Hematopoietic multipotent progenitor cell treated with erythropoietin and hydrocortisone succinate and interleukin-3 and kit ligand, for 8 days (in vitro differentiated cells): ENCODE measurements around the gene TRAPPC2.
A peak's percentile ranks its signal among the peaks of the same experiment; 100 is the strongest.
"Not testable (repeated sequence)": the region's sequence is repeated elsewhere in the genome, so short reads cannot be mapped to it uniquely, and the experiment has no call there.

Experiments used
- DNase-seq: peaks from one replicate; pipeline ENCODE4 v3.0.0-alpha.2; 2015

TRAPPC2 gene

DNA sequence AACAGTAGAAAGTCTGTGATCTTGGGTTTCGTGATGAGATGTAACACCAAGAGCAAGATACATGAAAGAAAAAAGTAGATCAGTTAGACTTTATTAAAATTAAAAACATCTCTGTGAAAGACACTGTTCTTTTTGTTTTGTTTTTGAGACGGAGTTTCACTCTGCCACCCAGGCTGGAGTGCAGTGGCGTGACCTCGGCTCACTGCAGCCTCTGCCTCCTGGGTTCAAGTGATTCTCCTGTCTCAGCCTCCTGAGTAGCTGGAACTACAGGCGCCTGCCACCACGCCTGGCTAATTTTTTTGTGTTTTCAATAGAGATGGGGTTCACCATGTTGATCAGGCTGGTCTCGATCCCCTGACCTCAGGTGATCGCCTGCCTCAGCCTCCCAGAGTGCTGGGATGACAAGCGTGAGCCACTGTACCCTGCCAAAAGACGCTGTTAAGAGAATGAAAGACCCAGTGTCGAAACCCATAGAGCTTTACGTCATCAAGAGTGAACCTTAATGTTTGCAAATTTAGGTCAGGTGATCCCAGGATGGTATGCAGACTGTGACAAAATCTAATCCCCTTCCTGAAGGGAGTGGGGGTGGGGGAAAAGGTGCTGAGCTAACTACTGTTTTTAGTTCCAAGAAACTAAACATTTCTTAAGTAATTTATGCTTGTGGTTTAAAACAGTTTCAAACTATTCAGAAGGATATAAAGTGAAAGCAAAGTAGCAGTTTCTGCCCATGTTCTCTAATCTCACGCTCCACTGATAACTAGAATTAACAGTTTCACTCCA is 8.2 kb upstream of the TRAPPC2 start:
- DNase-seq: peak; percentile 27

GRCh38 chrX:13741695-13742094 is 7.3 kb upstream of the TRAPPC2 start:
- DNase-seq: no peak

DNA sequence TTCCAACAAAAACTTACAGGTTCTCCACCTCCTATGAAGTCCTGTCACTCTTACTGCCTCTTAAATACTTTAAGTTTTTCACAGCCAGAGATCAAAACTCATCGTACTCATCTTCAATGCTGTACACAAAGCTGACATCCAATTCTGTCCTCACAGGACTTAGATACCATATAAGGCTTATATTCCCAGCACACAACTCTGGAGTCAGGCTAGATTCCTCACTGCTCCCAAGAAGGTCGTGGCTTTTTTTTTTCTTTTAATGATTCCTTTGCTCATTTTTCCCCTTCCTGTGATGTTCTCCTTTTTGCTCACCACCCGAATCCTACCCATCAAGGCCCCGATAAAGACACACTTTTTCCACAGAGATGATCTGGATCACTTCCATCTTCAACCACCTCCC is 914 bp downstream of the TRAPPC2 start:
- no peak for DNase-seq

GRCh38 chrX:13732246-13733067 is 2.0 kb downstream of the TRAPPC2 start:
- no peak for DNase-seq

DNA sequence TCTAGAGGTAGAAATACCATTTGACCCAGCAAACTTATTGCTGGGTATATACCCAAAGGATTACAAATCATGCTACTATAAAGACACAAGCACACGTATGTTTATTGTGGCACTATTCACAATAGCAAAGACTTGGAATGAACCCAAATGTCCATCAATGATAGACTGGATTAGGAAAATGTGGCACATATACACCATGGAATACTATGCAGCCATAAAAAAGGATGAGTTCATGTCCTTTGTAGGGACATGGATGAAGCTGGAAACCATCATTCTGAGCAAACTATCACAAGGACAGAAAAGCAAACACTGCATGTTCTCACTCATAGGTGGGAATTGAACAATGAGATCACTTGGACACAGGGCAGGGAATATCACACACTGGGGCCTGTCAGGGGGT is 3.9 kb downstream of the TRAPPC2 start:
- DNase-seq: not testable (repeated sequence)

DNA sequence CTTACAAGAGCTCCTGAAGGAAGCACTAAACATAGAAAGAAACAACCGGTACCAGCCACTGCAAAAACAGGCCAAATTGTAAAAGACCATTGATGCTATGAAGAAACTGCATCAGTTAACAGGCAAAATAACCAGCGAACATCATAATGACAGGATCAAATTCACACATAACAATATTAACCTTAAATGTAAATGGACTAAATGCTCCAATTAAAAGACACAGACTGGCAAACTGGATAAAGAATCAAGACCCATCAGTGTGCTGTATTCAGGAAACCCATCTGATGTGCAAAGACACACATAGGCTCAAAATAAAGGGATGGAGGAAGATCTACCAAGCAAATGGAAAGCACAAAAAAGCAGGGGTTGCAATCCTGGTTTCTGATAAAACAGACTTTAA is 7.8 kb downstream of the TRAPPC2 start:
- not testable (repeated sequence) for DNase-seq

GRCh38 chrX:13724878-13725277 is 9.5 kb downstream of the TRAPPC2 start:
- not testable (repeated sequence) for DNase-seq

- peak; percentile 65 for DNase-seq
Measured at GRCh38 chrX:13721819-13722519, 12.5 kb downstream of the TRAPPC2 start.

- no peak for DNase-seq
Measured at GRCh38 chrX:13721371-13721770, 13.0 kb downstream of the TRAPPC2 start.

DNA sequence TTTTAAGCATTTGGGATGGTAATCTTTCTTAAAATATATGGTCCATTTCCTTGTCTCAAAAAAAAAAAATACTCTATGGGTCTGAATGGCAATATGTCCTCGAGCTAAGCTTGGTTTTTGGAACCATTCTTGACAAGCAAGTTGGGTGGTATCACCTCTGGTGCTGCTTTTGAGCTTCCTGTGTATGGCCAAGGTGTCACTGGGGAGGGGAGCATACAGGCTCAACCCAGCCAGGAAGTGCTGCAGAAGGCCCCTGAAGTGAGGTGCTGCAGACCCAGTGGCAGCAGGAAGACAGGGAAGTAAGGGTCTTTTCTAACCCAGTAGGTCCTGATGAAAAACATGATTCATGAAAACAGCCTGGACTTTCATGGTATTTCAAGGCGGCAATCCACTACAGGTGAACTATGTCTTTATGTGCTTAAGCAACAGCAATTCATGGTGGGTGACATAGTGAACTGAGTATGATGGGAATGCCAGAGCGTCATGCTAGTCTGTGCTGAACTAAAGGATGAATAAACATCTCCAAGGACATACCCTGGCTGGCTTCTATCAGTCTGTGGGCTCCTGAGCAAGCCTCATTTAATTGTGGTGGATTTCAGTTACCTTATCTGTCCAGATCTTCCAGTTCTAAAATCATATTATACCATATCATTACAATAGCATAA is 15.1 kb downstream of the TRAPPC2 start:
- DNase-seq: no peak

GRCh38 chrX:13717700-13718472 is 16.5 kb downstream of the TRAPPC2 start:
- no peak for DNase-seq

- no peak for DNase-seq
Measured at GRCh38 chrX:13716905-13717304, 17.5 kb downstream of the TRAPPC2 start.

GRCh38 chrX:13716455-13716854 is 18.0 kb downstream of the TRAPPC2 start:
- no peak for DNase-seq

- DNase-seq: no peak
Measured at GRCh38 chrX:13711141-13711540, 23.3 kb downstream of the TRAPPC2 start.

GRCh38 chrX:13703589-13703988 is 30.8 kb downstream of the TRAPPC2 start:
- no peak for DNase-seq

- no peak for DNase-seq
Measured at GRCh38 chrX:13703135-13703534, 31.3 kb downstream of the TRAPPC2 start.

DNA sequence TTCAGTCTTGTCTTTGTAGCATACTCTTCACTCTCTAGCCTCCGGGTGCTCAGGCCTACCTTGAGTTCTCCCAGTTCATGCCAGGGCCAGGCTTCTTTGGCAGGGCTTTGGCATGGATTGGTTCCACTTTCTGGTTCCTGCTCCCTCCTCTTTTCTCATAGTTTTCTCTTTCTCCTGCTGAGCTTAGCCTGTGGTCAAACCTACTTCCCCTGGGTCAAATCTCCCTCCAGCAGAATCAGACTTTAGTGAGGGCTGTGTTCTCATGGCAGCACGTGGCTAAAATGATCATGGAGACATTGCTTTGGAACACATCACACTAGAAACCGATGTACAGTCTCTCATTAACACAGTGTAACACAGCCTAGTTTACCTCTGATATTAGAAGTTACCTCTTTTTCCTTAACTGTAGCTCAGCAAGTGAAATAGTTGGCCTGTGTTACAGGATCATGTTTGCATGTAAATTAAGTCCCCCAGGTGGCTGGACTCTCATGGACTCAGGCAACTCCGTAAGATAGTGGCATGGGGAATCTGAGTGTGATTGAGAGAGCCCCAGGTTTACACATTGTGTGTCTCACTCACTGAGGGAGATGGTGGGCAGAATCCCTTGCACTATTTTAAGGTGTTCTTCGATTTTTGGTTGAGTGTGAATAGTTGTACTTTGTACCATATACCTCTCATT is 32.2 kb downstream of the TRAPPC2 start:
- DNase-seq: no peak

DNA sequence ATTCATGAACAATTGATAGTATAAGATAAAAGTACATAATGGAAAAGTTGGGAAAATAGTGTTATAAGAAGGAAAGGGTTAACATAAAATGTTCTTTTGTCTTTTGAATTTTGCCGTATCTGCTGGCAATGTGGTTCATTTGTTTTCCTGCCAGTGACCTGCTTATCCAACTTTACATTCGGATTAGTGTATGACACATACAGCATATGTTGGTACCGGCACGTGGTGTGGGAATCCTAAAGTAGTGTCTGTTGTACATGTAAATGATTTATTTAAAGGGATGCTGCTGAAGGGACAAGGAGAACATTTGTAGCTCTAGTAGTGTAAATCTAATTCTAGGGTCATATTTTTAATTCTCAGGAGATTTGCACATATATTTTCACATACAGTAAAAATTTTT is 34.0 kb downstream of the TRAPPC2 start:
- no peak for DNase-seq

DNA sequence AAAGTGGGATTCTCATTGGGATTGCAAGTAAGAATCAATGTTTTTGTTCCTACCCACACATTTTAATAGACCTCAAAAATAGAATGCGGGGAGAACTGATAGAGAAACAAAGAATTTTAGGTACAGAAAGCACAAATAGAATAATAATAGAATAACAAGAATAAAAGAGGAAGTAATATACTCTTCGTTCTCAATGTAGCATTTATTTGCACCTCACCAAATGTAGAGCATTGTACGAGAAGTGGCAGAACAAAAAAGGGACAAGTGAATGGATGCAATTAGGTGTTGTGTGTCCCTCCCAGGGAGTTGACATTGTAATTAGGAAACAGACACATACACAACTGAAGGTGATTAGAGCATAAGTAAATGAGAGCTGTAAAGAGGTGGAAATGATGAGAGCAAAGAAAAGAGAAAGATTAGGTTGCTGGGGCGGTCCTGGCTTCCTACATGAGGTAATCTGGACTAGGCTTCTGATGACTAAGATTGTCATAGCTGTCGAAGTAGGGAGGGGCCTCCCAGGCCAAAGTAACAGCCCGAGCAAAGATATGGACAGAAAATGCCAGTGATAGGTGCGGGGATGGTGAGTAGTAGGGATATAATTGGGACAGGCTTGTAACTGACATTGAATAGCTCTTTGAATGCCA is 35.1 kb downstream of the TRAPPC2 start:
- DNase-seq: peak; percentile 63

GRCh38 chrX:13698432-13698831 is 36.0 kb downstream of the TRAPPC2 start:
- no peak for DNase-seq

DNA sequence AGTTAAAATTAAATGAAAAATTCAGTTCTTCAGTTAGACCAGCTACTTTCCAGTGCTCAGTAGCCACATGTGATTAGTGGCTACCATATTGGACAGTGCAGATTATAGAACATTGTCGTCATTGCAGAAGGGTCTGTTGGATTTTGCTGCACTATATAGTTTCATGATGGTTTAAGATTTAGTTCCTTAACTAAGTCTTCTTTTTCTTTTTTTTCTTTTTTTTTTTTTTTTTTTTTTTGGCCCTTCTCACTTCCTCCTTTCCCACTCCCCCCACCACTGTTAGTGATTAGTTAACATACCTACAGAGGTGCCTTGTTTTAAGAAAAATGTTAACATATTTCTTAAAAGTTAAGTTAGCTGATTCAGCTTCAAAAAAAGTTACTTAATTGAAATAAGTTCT is 36.4 kb downstream of the TRAPPC2 start:
- no peak for DNase-seq
